Heart left ventricle (tissue), 16 donors: ENCODE results near the gene IL25. TPM values are rescaled to one million over a fixed set of nuclear protein-coding genes. Genes with fewer than 3 reads are reported as not detected.

Source experiments
- ATAC-seq, 4 donors: fragments of 200-7000 bp; cut with Tn5 transposase; one replicate each; pipeline ENCODE4 v1.9.1; 2020 to 2022; ENCODE audit warnings: moderate library complexity in 4 of 4, mild to moderate bottlenecking in 3 of 4, moderate number of reproducible peaks in 1 of 4
- DNase-seq, 5 donors: peaks; one replicate each; pipeline ENCODE4 v3.0.0-alpha.2; 2020
- H3K27ac ChIP-seq, 12 donors: fragments of 200-600 bp; sonication (generic) in 4 of 12; one replicate each; pipeline versions ENCODE4 v1.5.0 to v1.8.0; 2016 to 2022; ENCODE audit warnings: mild to moderate bottlenecking in 2 of 12
- H3K27me3 ChIP-seq, 9 donors: fragments of 200-600 bp; sonication (generic) in 2 of 9; one replicate each; pipeline versions ENCODE4 v1.5.1 to v1.8.0; 2016 to 2022; ENCODE audit warnings: mild to moderate bottlenecking in 3 of 9
- H3K36me3 ChIP-seq, 9 donors: fragments of 200-600 bp; sonication (generic) in 2 of 9; one replicate each; pipeline versions ENCODE4 v1.5.0 to v1.8.0; 2018 to 2022; ENCODE audit warnings: mild to moderate bottlenecking in 2 of 9
- H3K4me1 ChIP-seq, 12 donors: fragments of 200-600 bp; sonication (generic) in 4 of 12; one replicate each; pipeline versions ENCODE4 v1.5.0 to v1.8.0; 2016 to 2022; ENCODE audit warnings: mild to moderate bottlenecking in 3 of 12
- H3K4me3 ChIP-seq, 12 donors: fragments of 200-600 bp; sonication (generic) in 4 of 12; one replicate each; pipeline versions ENCODE4 v1.5.0 to v1.8.0; 2017 to 2022; ENCODE audit warnings: mild to moderate bottlenecking in 9 of 12, moderate library complexity in 4 of 12
- H3K9me3 ChIP-seq, 12 donors: fragments of 200-600 bp; sonication (generic) in 4 of 12; one replicate each; pipeline versions ENCODE4 v1.5.0 to v1.8.0; 2016 to 2022; ENCODE audit warnings: mild to moderate bottlenecking in 1 of 12
- CTCF ChIP-seq, 12 donors: fragments of 200-600 bp; sonication (generic) in 4 of 12; IDR thresholded peaks; one replicate each; pipeline versions ENCODE4 v1.5.0 to v1.8.0; 2018 to 2022; ENCODE audit warnings: antibody characterized with exemption in 12 of 12, mild to moderate bottlenecking in 5 of 12
- POLR2A ChIP-seq, 2 donors: fragments of 450-650 bp; IDR thresholded peaks; one replicate each; pipeline ENCODE4 v1.6.1; 2017; ENCODE audit warnings: antibody characterized with exemption in 2 of 2, mild to moderate bottlenecking in 2 of 2, moderate library complexity in 2 of 2
- WGBS, 4 donors: extraction: QIAGEN DNeasy Blood & Tissue Kit in 2 of 4; methylation state at CpG; one replicate each; pipeline versions ENCODE4 v1.1.5 to v1.1.7; 2013 to 2018; 5-methylcytosine and 5-hydroxymethylcytosine counted together
- intact Hi-C, 10 donors: fragments of 100-400 bp; cut with DNase I; formaldehyde crosslinking; loops; one replicate each; pipeline versions ENCODE4 v1.11.1 to v1.14.2; 2022
- polyA plus RNA-seq, 2 donors: library from polyadenylated mRNA; stranded (reverse); fragments of 200-250 nt; gene quantifications; one replicate each; pipeline ENCODE4 v1.2.3, GENCODE V29; 2013
- total RNA-seq, 9 donors: library from RNA; depleted of rRNA in 2 of 9; stranded (reverse); fragments of >200 nt in 2 of 9; fragmentation: NEBNext Ultra II Directional in 3 of 9; extraction: Animal tissue kit (Norgen Biotek cat#: 25700) in 3 of 9; gene quantifications; one replicate each; pipeline versions ENCODE4 v1.1.0 to v1.2.4, GENCODE V29; 2016 to 2023
- donor health status: ischemic (EF 13 %, LVEDD 7.1; RV severe dilation, severe dysfunction).
- donor health status: healthy with polysubstance abuse.
- donor health status: DM: no; HTN: yes; CAD: no.
- donor health status: DM: no; HTN: no; CAD: no.
- donor health status: ischemic (EF 25% LVEDD 6.9; RV normal size, moderate dysfunction).
- donor health status: ischemic (EF 25% LVEDD 5.7; RV mildly dilated, moderate dysfunction).
- donor health status: healthy.
- donor health status: DM: yes; HTN: yes; CAD: no.
- donor health status: ischemic (EF 35%, LVEDD 5.7; RV mildly dilated, moderate dysfunction).
- donor health status: nonischemic (EF 11% LVEDD 7.7; RV severe dilation, severe dysfunction).
- donor health status: DM: yes; HTN: yes; CAD: no.
- donor health status: PGD.
- donor health status: ischemic (EF 29% LVEDD 5.4; RV normal size, mild dysfunction).
- donor health status: nonischemic (EF 23%, LVEDD 6.1; RV moderate dilation, normal function).

IL25 gene
- total and polyA plus RNA-seq, 11 donors = 0.29 TPM; not detected in 10

- no peak for ATAC-seq
- intact Hi-C loops = loop anchor here in 9 of 10 donors (2.0 to 10.0 kb wide), 11 partner anchors 36 to 238 kb away; partner anchors contain the start of genes AP1G2 (in 5 of the 9), CMTM5 (in 2 of the 9), NGDN (in 2 of the 9) and THTPA (in 1 of the 9)
- H3K4me1 ChIP-seq = peaks cover 0 to 22% (median 13%) of the 10 kb centered on the region in 12 donors
- peaks cover 0 to 39% (median 33%) of the 10 kb centered on the region in 9 donors for H3K36me3 ChIP-seq
- no peak overlapping the region for H3K27ac ChIP-seq
- WGBS, 4 donors = 74 to 81% (median 78%) methylated on average over 13 of the region's 13 CpGs
- H3K4me3 ChIP-seq = no peak overlapping the region
- DNase-seq = no peak
- H3K9me3 ChIP-seq = no peaks in the 10 kb centered on the region
- TF ChIP-seq POLR2A (IDR thresholded peaks at IDR 0.05) (no peak), CTCF (IDR thresholded peaks at IDR 0.05) (no peak)
- no peaks in the 10 kb centered on the region for H3K27me3 ChIP-seq
Observed at GRCh38 chr14:23326491-23327332, 45.9 kb upstream of the IL25 start.

GRCh38 chr14:23327947-23328744, 44.5 kb upstream of the IL25 start:
- peaks cover 0 to 11% (median 3%) of the 10 kb centered on the region in 12 donors for H3K4me1 ChIP-seq
- WGBS, 4 donors = 40 to 47% (median 42%) methylated on average over 4 of the region's 4 CpGs
- peaks cover 0 to 32% (median 27%) of the 10 kb centered on the region in 9 donors for H3K36me3 ChIP-seq
- peak overlapping the region in 1 of 12 donors; percentile 24 for H3K27ac ChIP-seq
- no peaks in the 10 kb centered on the region for H3K9me3 ChIP-seq
- DNase-seq (peak in 4 of 5 donors; percentile 48 to 57 (median 56)), ATAC-seq (peak in 3 of 4 donors; percentile 50 to 65 (median 61))
- TF ChIP-seq CTCF (IDR thresholded peaks at IDR 0.05) (peak; percentile 79 to 95 (median 88)), POLR2A (IDR thresholded peaks at IDR 0.05) (no peak)
- no peaks in the 10 kb centered on the region for H3K27me3 ChIP-seq
- intact Hi-C loops = loop anchor here (1.0 to 10.0 kb wide), 16 partner anchors 34 to 237 kb away; partner anchors contain the start of genes AP1G2 (in 5 of the 10), CMTM5 (in 3 of the 10), NGDN (in 2 of the 10) and THTPA (in 1 of the 10)
- H3K4me3 ChIP-seq = no peak overlapping the region

- H3K36me3 ChIP-seq = no peaks in the 10 kb centered on the region
- TF ChIP-seq CTCF (IDR thresholded peaks at IDR 0.05) = no peak
- no peak for TF ChIP-seq POLR2A (IDR thresholded peaks at IDR 0.05)
- DNase-seq = no peak
- H3K9me3 ChIP-seq = peaks cover 0 to 9% (median 0%) of the 10 kb centered on the region in 12 donors
- H3K27me3 ChIP-seq = no peaks in the 10 kb centered on the region
- H3K4me3 ChIP-seq = no peak overlapping the region
- no peaks in the 10 kb centered on the region for H3K4me1 ChIP-seq
- no peak overlapping the region for H3K27ac ChIP-seq
- 80 to 88% (median 85%) methylated on average over 5 of the region's 5 CpGs for WGBS, 4 donors
- no peak for ATAC-seq
- intact Hi-C loops = loop anchor here in 2 of 10 donors (5.0 kb wide), 1 partner anchor 37 kb away; the partner anchor contains the start of gene IL25 (in 2 of the 2)
Observed at GRCh38 chr14:23335623-23336022, 37.0 kb upstream of the IL25 start.
